H1 (cell line): ENCODE measurements around the gene ZWILCH. TPM values are rescaled to one million over a fixed set of nuclear protein-coding genes. Genes with fewer than 3 reads are reported as not detected.

Experiments used
- ATF2 ChIP-seq: IDR thresholded peaks from 2 replicates; pipeline ENCODE4 v1.6.1; 2012; ENCODE audit warnings: low read length, inconsistent platforms
- EP300 ChIP-seq, 2 experiments: IDR thresholded peaks; 1 replicate in 1 of 2; 2 replicates in 1 of 2; pipeline ENCODE4 v1.6.1; 2011 to 2012; ENCODE audit warnings: low read depth in 2 of 2, low read length in 2 of 2, mild to moderate bottlenecking in 2 of 2, borderline replicate concordance in 1 of 2, inconsistent platforms in 1 of 2, moderate library complexity in 1 of 2
- RXRA ChIP-seq: IDR thresholded peaks from 2 replicates; pipeline ENCODE4 v1.6.1; 2011; ENCODE audit warnings: low read depth, mild to moderate bottlenecking, low read length, moderate library complexity; ENCODE audit not compliant: insufficient read depth
- SIRT6 ChIP-seq: IDR thresholded peaks from one replicate; pipeline ENCODE4 v1.7.1; 2012; ENCODE audit warnings: low read length, inconsistent platforms
- ZNF274 ChIP-seq: IDR thresholded peaks from 2 replicates; pipeline ENCODE4 v1.7.0; 2012; ENCODE audit warnings: low read length, borderline replicate concordance; ENCODE audit errors: extremely low read depth
- polyA plus RNA-seq, 7 experiments: library from polyadenylated mRNA; depleted of rRNA in 3 of 7; stranded (reverse) in 5 of 7; unstranded in 2 of 7; fragments of >200 nt in 5 of 7; fragments of 200-250 nt in 2 of 7; gene quantifications; 1 replicate in 5 of 7; 2 replicates in 1 of 7; 4 replicates in 1 of 7; pipeline versions ENCODE4 v1.2.1 to v1.2.3, GENCODE V29; 2011 to 2013; ENCODE audit warnings: missing spikeins in 2 of 7, mixed read lengths in 2 of 7
- total RNA-seq: library from RNA; stranded (reverse); fragmentation: NEBNext Ultra II Directional; extraction: Animal tissue kit (Norgen Biotek cat#: 25700); gene quantifications from 2 replicates; pipeline ENCODE4 v1.2.1, GENCODE V29; 2021
- TF ChIP-seq, protein P1 (sequence below): fragments of 300-600 bp; sonication (generic); IDR thresholded peaks from 2 replicates; pipeline ENCODE4 v1.7.1; 2012; ENCODE audit warnings: low read length, moderate library complexity, mild to moderate bottlenecking, inconsistent platforms; ENCODE audit not compliant: insufficient replicate concordance

The ZWILCH gene
- total and polyA plus RNA-seq, 2 of the 8 experiments (the other 6 are each of a cell fraction or from before 2014, with no cell fraction given), result 18.1 to 61.5 TPM

- TF ChIP-seq, protein P1, sequence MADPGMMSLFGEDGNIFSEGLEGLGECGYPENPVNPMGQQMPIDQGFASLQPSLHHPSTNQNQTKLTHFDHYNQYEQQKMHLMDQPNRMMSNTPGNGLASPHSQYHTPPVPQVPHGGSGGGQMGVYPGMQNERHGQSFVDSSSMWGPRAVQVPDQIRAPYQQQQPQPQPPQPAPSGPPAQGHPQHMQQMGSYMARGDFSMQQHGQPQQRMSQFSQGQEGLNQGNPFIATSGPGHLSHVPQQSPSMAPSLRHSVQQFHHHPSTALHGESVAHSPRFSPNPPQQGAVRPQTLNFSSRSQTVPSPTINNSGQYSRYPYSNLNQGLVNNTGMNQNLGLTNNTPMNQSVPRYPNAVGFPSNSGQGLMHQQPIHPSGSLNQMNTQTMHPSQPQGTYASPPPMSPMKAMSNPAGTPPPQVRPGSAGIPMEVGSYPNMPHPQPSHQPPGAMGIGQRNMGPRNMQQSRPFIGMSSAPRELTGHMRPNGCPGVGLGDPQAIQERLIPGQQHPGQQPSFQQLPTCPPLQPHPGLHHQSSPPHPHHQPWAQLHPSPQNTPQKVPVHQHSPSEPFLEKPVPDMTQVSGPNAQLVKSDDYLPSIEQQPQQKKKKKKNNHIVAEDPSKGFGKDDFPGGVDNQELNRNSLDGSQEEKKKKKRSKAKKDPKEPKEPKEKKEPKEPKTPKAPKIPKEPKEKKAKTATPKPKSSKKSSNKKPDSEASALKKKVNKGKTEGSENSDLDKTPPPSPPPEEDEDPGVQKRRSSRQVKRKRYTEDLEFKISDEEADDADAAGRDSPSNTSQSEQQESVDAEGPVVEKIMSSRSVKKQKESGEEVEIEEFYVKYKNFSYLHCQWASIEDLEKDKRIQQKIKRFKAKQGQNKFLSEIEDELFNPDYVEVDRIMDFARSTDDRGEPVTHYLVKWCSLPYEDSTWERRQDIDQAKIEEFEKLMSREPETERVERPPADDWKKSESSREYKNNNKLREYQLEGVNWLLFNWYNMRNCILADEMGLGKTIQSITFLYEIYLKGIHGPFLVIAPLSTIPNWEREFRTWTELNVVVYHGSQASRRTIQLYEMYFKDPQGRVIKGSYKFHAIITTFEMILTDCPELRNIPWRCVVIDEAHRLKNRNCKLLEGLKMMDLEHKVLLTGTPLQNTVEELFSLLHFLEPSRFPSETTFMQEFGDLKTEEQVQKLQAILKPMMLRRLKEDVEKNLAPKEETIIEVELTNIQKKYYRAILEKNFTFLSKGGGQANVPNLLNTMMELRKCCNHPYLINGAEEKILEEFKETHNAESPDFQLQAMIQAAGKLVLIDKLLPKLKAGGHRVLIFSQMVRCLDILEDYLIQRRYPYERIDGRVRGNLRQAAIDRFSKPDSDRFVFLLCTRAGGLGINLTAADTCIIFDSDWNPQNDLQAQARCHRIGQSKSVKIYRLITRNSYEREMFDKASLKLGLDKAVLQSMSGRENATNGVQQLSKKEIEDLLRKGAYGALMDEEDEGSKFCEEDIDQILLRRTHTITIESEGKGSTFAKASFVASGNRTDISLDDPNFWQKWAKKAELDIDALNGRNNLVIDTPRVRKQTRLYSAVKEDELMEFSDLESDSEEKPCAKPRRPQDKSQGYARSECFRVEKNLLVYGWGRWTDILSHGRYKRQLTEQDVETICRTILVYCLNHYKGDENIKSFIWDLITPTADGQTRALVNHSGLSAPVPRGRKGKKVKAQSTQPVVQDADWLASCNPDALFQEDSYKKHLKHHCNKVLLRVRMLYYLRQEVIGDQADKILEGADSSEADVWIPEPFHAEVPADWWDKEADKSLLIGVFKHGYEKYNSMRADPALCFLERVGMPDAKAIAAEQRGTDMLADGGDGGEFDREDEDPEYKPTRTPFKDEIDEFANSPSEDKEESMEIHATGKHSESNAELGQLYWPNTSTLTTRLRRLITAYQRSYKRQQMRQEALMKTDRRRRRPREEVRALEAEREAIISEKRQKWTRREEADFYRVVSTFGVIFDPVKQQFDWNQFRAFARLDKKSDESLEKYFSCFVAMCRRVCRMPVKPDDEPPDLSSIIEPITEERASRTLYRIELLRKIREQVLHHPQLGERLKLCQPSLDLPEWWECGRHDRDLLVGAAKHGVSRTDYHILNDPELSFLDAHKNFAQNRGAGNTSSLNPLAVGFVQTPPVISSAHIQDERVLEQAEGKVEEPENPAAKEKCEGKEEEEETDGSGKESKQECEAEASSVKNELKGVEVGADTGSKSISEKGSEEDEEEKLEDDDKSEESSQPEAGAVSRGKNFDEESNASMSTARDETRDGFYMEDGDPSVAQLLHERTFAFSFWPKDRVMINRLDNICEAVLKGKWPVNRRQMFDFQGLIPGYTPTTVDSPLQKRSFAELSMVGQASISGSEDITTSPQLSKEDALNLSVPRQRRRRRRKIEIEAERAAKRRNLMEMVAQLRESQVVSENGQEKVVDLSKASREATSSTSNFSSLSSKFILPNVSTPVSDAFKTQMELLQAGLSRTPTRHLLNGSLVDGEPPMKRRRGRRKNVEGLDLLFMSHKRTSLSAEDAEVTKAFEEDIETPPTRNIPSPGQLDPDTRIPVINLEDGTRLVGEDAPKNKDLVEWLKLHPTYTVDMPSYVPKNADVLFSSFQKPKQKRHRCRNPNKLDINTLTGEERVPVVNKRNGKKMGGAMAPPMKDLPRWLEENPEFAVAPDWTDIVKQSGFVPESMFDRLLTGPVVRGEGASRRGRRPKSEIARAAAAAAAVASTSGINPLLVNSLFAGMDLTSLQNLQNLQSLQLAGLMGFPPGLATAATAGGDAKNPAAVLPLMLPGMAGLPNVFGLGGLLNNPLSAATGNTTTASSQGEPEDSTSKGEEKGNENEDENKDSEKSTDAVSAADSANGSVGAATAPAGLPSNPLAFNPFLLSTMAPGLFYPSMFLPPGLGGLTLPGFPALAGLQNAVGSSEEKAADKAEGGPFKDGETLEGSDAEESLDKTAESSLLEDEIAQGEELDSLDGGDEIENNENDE, result no peak
- TF ChIP-seq RXRA, result no peak
- TF ChIP-seq SIRT6, result no peak
- TF ChIP-seq EP300 (IDR thresholded peaks at IDR 0.05; ENCODE audit: borderline replicate concordance in 1 of 2, low read depth in 2 of 2, low read length in 2 of 2), result no peak
- TF ChIP-seq ATF2, result no peak
- TF ChIP-seq ZNF274, result no peak
Observed at GRCh38 chr15:66563126-66563525, 58.0 kb downstream of the ZWILCH start (continued).
